Gastroesophageal sphincter (tissue), 3 donors: ENCODE results near the gene NLRX1.

ENCODE experiments used
- CTCF ChIP-seq, 4 experiments: fragments of 200-600 bp in 2 of 4; fragments of 450-650 bp in 2 of 4; sonication (generic) in 1 of 4; IDR thresholded peaks; one replicate each; pipeline ENCODE4 v1.5.1; 2017 to 2019; ENCODE audit warnings: antibody characterized with exemption in 4 of 4, mild to moderate bottlenecking in 2 of 4, moderate library complexity in 2 of 4
- EP300 ChIP-seq: sonication (generic); formaldehyde crosslinking; IDR thresholded peaks from one replicate; pipeline ENCODE4 v1.6.1; 2017; ENCODE audit warnings: antibody characterized with exemption, mild to moderate bottlenecking
- POLR2A ChIP-seq, 2 donors: fragments of 450-650 bp; IDR thresholded peaks; one replicate each; pipeline ENCODE4 v1.6.1; 2017; ENCODE audit warnings: antibody characterized with exemption in 2 of 2, mild to moderate bottlenecking in 2 of 2, moderate library complexity in 1 of 2
- POLR2AphosphoS5 ChIP-seq: sonication (generic); formaldehyde crosslinking; IDR thresholded peaks from one replicate; pipeline ENCODE4 v1.6.1; 2017; ENCODE audit warnings: antibody characterized with exemption

GRCh38 chr11:119155733-119156492, 12.6 kb upstream of the NLRX1 start:
- TF ChIP-seq CTCF (IDR thresholded peaks at IDR 0.05) (no peak), POLR2A (IDR thresholded peaks at IDR 0.05) (no peak), POLR2AphosphoS5 (no peak), EP300 (no peak)
